ENCODE results near the gene ZNF207.
"Not testable (repeated sequence)": the region's sequence is repeated elsewhere in the genome, so short reads cannot be mapped to it uniquely, and the experiment has no call there.

Gene ZNF207

DNA sequence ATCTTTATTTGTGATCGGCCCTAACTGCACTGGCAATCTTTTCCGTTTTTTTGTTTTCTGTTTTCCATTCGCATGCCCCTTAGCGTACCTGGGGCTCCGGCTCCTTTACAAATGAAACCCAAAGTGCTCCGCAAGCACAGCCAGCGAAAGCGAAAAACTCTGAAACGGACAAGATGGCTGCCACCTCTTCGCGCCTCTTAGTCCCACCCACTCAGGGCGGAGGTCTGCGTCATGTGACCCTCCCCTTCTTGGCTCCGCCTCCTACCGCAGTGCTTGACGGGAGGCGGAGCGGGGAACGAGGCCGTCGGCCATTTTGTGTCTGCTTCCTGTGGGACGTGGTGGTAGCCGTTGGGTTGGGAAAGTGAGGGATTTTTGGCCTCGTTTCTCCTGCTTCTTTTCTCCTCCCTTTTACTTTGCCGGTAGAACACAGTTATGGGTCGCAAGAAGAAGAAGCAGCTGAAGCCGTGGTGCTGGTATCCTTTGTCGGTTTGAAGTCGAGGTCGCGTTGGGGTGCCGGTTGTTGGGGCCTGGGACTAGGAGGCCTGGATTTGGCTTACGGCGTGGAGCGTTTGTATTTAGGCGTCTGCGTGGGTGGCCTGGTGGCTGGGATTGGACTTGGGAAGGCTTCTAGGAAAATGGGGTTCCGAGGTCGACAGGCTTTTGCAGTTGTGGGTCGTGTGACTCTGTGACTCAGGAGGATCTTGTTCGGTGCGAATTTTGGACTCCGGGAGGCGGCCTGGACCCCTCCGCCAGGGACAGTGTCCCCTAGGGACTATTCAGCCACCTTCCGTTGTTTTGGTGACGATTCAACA, at the start of gene ZNF207:
ZNF207 (plus strand) TSS at position 304 of the 812 bp plus-strand sequence; CDS start at position 433, 129 bp downstream.
- peak; percentile 98 for DNase-seq (ENCODE audit: low spot score)

DNA sequence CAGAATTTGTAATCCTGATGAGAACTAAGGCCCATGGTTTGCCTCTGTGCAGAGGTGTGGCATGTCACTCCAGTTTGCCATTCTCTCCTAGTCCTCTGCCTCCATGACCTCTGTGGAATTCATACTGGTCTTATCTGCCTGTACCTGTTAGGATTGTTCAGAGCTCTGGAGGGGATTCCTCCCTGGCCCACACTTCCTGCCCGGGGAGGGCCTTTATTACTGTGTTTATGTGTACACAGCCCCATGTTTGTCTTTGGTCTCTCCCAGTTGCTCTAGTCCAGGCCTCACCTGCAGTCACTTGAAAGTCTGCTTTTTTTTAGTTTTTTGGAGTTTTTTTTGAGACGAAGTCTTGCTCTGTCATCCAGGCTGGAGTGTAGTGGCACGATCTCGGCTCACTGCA, 47.9 kb upstream of the ZNF207 start:
- DNase-seq (ENCODE audit: low spot score) = no peak

GRCh38 chr17:32302860-32303649, 46.9 kb upstream of the ZNF207 start:
- DNase-seq (ENCODE audit: low spot score) = no peak

GRCh38 chr17:32303781-32304288, 46.1 kb upstream of the ZNF207 start:
- DNase-seq (ENCODE audit: low spot score) = no peak

DNA sequence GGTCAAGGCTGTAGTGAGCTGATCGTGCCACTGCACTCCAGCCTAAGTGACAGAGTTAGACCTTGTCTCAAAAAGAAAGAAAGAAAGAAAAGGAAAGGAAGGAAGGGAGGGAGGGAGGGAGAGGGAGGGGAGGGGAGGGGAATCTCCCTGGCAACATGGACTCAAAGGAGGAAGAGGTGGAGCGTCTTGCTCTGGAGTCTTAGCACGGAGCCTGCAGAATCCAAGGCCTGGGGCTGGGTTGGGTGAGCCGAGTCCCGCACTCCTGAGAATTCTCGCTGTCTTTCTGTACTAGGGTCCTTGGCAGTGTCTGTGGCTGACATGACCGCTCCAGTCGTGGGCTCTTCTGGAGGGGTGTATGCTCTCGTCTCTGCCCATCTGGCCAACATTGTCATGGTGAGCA, 44.9 kb upstream of the ZNF207 start:
- no peak for DNase-seq (ENCODE audit: low spot score)

DNA sequence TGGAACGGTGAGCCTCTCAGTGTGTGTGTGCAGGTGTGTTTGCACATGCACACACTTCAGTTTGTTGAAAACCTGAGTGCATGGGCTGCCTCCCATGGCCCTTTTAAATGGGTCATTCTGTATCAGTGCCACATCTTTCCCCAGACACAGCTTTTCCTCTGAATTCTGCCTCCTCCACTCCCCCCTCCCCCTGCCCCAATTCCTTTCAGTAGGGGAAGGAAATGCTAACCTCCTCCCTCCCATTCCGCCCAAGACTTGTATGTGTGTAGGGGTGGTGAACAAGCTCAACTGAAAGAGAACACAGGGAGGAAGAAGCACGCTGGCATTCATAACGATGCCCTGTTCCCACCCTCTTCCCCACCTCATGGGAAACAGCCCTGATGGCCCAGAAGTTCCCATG, 42.3 kb upstream of the ZNF207 start:
- no peak for DNase-seq (ENCODE audit: low spot score)

GRCh38 chr17:32311028-32311536, 38.9 kb upstream of the ZNF207 start:
- no peak for DNase-seq (ENCODE audit: low spot score)

DNA sequence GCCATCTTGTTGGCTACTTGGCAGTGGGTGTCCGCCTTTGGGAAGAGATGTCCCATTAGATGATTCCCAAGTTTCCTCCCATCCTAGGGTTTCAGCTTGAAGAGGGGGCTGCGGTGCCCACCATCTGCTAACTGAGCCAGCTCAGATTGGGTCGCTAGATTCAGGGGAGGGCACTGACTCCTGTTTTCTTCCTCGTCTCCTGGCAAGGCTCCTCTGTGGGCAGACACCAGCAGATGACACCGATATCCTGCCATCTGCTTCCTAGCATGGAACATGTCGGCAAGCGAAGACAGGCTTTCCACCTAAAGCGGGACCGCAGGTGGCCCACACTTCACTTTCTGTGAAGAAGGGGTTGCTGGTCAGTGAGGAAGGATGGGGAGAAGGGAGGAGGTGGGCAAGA, 35.3 kb upstream of the ZNF207 start:
- no peak for DNase-seq (ENCODE audit: low spot score)

GRCh38 chr17:32315171-32315570, 34.8 kb upstream of the ZNF207 start:
- no peak for DNase-seq (ENCODE audit: low spot score)

DNA sequence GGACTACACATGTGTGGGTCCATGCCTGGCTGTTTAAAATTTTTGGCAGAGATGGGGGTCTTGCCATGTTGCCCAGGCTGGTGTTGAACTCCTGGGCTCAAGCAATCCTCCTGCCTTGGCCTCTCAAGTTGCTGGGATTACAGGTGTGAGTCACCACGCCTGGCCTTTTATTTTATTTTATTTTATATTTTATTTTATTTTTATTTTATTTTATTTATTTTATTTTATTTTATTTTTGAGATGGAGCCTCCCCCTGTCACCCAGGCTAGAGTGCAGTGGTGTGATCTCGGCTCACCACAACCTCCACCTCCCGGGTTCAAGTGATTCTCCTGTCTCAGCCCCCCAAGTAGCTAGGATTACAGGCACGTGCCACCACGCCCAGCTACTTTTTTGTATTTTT, 33.3 kb upstream of the ZNF207 start:
- DNase-seq (ENCODE audit: low spot score) = not testable (repeated sequence)

- DNase-seq (ENCODE audit: low spot score) = no peak
Observed at GRCh38 chr17:32317353-32317752, 32.6 kb upstream of the ZNF207 start.

DNA sequence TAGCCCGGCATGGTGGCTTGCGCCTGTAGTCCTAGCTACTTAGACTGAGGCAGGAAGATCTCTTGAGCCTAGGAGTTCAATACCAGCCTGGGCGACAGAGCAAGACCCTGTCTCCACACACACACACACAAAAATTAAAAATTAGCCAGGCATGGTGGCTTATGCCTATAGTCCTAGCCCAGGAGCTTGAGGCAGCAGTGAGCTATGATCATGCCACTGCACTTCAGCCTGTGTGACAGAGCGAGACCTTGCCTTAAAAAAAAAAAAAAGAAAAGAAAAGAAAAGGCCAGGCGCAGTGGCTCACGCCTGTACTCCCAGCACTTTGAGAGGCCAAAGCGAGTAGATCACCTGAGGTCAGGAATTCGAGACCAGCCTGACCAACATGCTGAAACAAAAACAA, 31.9 kb upstream of the ZNF207 start:
- DNase-seq (ENCODE audit: low spot score) = no peak

DNA sequence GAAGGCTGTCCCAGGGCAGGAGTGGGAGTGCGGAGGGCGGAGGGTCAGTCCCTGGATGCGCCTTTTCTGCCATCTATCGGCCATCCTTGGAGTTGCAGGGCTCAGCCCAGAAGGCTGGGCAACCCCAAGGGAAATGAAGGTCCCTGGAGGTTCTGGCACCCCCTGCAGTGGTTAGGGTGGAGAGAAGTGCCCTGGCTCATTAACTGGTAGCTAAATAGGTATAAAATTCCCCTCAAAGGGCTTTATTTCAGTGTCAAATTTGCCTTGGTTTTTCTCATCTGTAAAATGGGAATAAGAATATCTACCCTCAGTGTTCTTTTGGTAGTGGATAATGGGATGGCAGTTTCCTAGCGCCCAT, 30.4 kb upstream of the ZNF207 start:
- peak; percentile 67 for DNase-seq (ENCODE audit: low spot score)

- not testable (repeated sequence) for DNase-seq (ENCODE audit: low spot score)
Observed at GRCh38 chr17:32320080-32320479, 29.9 kb upstream of the ZNF207 start.

GRCh38 chr17:32320847-32321246, 29.1 kb upstream of the ZNF207 start:
- DNase-seq (ENCODE audit: low spot score) = no peak

DNA sequence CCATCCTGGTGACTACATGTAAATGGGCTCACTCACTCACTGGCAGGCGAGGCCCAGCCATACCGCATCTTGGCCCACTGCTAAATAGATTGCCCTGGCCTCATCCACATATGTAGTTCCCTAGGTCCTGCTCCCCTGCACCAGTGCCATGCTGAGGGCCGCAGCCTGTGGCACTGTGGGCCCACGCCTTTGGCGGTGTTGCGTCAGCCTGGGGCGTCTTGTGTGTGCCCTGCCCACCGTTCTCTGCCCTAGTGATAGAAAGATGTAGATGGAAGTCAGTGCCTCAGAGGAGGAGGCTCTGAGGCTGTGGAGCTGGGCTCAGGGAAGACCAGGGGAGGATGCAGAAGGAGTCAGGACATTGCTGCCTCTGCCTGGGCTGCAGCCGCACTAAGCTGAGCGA, 26.9 kb upstream of the ZNF207 start:
- DNase-seq (ENCODE audit: low spot score) = no peak

DNA sequence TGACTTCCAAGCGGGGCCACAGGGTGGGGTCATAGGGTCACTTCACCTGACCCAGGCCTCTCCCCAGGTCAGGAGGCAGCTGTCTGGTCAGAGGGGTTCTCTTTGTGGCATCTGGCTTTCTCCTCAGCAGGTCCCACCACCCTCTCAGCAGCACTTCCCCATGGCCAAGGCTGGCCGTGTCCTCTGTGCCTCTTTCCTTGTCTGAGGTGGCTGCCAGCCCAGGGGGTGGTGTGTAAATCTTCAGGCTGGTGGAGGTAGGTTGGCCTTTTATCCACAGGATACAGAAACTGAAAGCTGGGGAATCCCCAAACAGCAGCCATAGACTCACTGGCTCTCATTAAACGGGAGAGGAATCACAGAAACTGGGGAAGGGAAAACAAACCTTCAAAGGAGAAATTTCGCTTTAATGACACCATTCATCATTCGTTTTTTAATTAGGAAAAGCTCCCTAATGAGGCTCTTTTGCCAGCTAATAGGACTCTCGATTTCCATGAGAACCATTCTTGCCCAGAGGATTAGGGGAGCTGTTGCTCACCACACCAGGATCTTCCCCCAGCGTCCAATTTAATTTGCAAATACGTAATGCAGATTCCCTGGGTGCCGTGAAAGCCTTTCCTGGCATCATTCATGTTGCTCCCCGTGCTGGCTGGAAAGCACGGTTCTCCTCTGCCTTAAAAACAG, 26.0 kb upstream of the ZNF207 start:
- no peak for DNase-seq (ENCODE audit: low spot score)

DNA sequence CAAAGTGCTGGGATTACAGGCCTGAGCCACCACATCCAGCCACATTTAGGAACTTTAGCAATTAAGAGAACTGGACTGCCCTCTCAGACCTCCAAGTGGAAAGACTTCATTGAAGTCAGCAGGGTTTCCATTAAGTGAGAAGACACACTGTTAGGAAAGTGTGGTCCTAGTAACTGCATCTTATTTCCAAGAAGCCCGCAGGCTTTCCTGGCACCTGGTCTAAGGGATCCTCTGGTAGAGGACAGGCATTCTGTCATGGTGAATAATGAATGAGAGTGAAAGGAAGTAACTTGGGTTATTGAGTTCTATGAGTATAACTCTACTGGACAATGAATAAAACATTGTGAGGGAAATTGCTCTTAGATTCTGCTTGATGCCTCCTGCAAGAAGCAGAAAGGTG, 22.0 kb upstream of the ZNF207 start:
- no peak for DNase-seq (ENCODE audit: low spot score)

DNA sequence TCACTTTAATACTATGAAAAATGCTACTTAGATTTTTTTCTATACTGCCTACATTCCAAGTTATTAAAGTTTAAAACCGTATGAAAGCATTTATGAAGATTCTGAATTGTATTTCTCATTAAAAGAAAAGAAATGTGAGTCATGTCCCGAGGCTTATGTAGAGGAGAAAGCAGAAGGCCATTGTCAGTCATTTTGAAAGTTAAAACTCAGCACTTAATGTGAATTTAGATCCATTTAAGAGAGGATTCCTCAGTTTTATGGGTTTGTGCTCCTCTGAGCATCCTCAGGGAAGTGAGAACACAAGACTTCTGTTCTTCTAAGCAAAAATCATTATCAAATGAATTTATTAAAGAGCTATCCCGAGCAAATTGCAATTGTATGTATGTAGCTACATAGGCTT, 19.8 kb upstream of the ZNF207 start:
- no peak for DNase-seq (ENCODE audit: low spot score)

DNA sequence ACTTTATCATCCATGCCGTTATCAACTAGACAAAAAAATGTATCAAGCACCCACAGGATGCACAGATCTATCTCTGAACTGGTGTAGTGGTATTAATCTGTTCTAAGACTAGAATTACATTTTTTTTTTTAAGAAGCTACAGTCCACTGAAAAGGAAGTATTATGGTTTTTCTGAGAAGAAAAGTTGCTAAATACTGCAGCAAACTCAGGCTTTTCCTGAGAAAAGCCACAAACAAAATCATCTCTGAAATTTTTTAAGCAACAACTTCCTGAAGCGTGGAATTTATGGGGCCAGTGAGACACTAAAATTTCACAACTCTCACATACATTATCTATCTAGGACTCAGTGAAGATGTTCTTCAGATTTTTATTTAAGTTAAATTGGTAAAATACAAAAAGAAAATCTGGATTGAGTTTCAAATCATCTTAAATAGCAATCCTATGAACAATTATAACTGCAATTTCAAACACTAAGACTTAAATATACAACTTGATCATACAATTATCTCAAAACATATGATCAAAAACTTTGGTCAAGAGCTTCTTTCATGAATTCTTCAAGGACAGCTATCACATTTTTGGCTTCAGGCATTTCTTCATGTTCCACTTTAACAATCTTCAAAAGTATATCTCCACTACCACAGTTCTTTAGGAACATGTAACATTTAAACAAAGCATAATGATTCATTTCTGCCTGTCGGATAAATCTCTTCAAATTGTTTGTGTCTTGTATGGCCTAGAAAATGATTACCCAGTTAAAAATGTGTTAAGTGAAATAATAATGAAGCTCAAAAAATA, 18.5 kb upstream of the ZNF207 start:
- DNase-seq (ENCODE audit: low spot score) = no peak

- no peak for DNase-seq (ENCODE audit: low spot score)
Observed at GRCh38 chr17:32333187-32333586, 16.8 kb upstream of the ZNF207 start.

DNA sequence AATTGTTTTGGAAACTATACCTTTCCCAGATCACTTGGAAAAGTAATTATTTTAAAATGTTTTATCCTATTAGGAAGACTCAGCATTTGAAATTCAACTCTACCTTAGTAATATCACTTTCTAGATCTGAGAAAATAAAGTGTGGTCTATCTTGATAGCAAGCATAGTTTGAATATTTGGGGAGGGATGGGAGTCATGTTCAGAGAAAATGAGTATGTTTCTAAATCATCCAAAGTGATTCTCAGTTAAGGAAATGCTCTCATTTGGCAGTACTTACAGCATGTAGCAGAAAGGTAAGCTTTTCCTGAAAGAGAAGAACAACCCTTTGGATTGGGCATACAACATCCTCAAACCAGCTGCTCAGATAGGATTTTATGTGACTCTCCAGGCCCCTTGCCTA, 14.9 kb upstream of the ZNF207 start:
- DNase-seq (ENCODE audit: low spot score) = no peak

All from LoVo (cell line).